GM12878 (cell line): ENCODE measurements around the gene TNFAIP8L2.

Experiments
- ASH2L ChIP-seq: fragments of 300-600, 200-600 bp; sonication (generic); IDR thresholded peaks from 2 replicates; pipeline ENCODE4 v1.6.1; 2017; ENCODE audit warnings: low read depth, mild to moderate bottlenecking, borderline replicate concordance
- CREB1 ChIP-seq: IDR thresholded peaks from 2 replicates; pipeline ENCODE4 v1.6.1; 2012; ENCODE audit warnings: low read depth, mild to moderate bottlenecking, inconsistent platforms
- CTCF ChIP-seq, 3 experiments: IDR thresholded peaks in 2 of 3; conservative IDR thresholded peaks in 1 of 3; 2 replicates each; pipeline ENCODE4 v1.5.1; 2011; ENCODE audit warnings: low read depth in 3 of 3, low read length in 3 of 3, mild to moderate bottlenecking in 3 of 3, control low read depth in 2 of 3, moderate library complexity in 2 of 3, inconsistent platforms in 1 of 3, mixed read lengths in 1 of 3; ENCODE audit not compliant: control insufficient read depth in 2 of 3, insufficient read depth in 1 of 3; ENCODE audit errors: extremely low read depth in 1 of 3
- HDAC2 ChIP-seq: fragments of 200-600 bp; sonication (generic); IDR thresholded peaks from 2 replicates; pipeline ENCODE4 v1.6.1; 2017
- POLR2A ChIP-seq: IDR thresholded peaks from 2 replicates; pipeline ENCODE4 v1.6.1; 2011; ENCODE audit warnings: low read depth, mild to moderate bottlenecking, low read length

GRCh38 chr1:151133018-151133806 lies 23.2 kb upstream of the TNFAIP8L2 start:
- TF ChIP-seq HDAC2 (no peak), CREB1 (no peak), CTCF (IDR thresholded peaks at IDR 0.05 in 2 of 3, conservative IDR thresholded peaks at IDR 0.05 in 1 of 3; ENCODE audit: control insufficient read depth in 2 of 3, extremely low read depth in 1 of 3, insufficient read depth in 1 of 3, low read depth in 3 of 3, low read length in 3 of 3) (no peak), POLR2A (no peak), ASH2L (no peak)
